Measurements from ENCODE around the gene ABHD1. TPM values are rescaled to one million over a fixed set of nuclear protein-coding genes. Genes with fewer than 3 reads are reported as not detected.

Gene ABHD1
- total RNA-seq, 1 experiment from 2014 or later: 0.46 TPM

- Histone ChIP-seq H3K36me3 (ENCODE audit: control insufficient read depth, insufficient read depth, low read length) (no peaks in the 10 kb centered on the region), H3K4me1 (ENCODE audit: control insufficient read depth, insufficient read depth, low read length) (no peaks in the 10 kb centered on the region), H3K9me3 (ENCODE audit: control insufficient read depth, insufficient read depth, low read depth, low read length) (no peaks in the 10 kb centered on the region), H3K4me3 (ENCODE audit: low read depth in 2 of 2, low read length in 2 of 2) (no peak overlapping the region), H3K27ac (ENCODE audit: low read length) (no peak overlapping the region), H3K27me3 (ENCODE audit: control insufficient read depth, insufficient read depth, low read length) (no peaks in the 10 kb centered on the region)
- intact Hi-C loops (cut with micrococcal nuclease; ENCODE audit: unreplicated experiment): no loop called here
- in situ Hi-C loops (cut with HindIII; ENCODE audit: low pct_unique_long_range_greater_than_20kb, low sequenced_read_pairs): no loop called here
- DNase-seq (ENCODE audit: low read depth, low spot score) (no peak), ATAC-seq (no peak)
- BruUV-seq (replicated peaks): no TSS peak
- CTCF ChIA-PET: no interaction called here
- TF ChIP-seq, protein P1, sequence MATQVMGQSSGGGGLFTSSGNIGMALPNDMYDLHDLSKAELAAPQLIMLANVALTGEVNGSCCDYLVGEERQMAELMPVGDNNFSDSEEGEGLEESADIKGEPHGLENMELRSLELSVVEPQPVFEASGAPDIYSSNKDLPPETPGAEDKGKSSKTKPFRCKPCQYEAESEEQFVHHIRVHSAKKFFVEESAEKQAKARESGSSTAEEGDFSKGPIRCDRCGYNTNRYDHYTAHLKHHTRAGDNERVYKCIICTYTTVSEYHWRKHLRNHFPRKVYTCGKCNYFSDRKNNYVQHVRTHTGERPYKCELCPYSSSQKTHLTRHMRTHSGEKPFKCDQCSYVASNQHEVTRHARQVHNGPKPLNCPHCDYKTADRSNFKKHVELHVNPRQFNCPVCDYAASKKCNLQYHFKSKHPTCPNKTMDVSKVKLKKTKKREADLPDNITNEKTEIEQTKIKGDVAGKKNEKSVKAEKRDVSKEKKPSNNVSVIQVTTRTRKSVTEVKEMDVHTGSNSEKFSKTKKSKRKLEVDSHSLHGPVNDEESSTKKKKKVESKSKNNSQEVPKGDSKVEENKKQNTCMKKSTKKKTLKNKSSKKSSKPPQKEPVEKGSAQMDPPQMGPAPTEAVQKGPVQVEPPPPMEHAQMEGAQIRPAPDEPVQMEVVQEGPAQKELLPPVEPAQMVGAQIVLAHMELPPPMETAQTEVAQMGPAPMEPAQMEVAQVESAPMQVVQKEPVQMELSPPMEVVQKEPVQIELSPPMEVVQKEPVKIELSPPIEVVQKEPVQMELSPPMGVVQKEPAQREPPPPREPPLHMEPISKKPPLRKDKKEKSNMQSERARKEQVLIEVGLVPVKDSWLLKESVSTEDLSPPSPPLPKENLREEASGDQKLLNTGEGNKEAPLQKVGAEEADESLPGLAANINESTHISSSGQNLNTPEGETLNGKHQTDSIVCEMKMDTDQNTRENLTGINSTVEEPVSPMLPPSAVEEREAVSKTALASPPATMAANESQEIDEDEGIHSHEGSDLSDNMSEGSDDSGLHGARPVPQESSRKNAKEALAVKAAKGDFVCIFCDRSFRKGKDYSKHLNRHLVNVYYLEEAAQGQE (IDR thresholded peaks at IDR 0.05; ENCODE audit: insufficient read depth in 1 of 2, low read depth in 2 of 2, low read length in 1 of 2): no peak
- TF ChIP-seq SIN3A (IDR thresholded peaks at IDR 0.05; ENCODE audit: borderline replicate concordance, insufficient read depth, low read depth, low read length) (no peak), TCF7L2 (IDR thresholded peaks at IDR 0.05; ENCODE audit: low read depth, low read length) (no peak), POLR2AphosphoS5 (IDR thresholded peaks at IDR 0.05; ENCODE audit: low read depth, low read length) (no peak), CTCF (IDR thresholded peaks at IDR 0.05) (no peak)
- POLR2A ChIA-PET: no interaction called here
Observed at GRCh38 chr2:27155069-27155520, 31.5 kb downstream of the ABHD1 start.

DNA sequence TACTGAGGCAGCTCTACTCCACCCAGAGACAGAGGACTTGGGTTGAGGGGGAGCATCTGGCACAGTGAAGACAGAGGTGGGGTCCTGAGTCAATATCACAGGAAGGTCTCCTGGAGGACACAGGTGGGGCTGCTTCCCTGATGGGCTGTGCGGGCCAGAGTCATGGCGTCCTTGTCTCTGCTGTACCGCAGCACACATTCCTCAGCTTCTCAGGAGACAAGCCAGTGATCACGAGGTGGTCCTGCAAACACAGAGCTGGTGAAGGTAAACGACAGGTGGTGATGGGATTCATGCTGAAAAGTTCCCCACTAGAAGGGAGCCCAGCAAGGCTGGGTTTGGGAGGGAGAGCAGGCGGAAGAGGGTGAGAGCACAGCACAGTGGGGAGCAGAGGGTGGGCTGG lies 34.9 kb downstream of the ABHD1 start:
- no peak overlapping the region for H3K4me3 ChIP-seq (ENCODE audit: low read depth in 2 of 2, low read length in 2 of 2)
- BruUV-seq (replicated peaks): no TSS peak
- no peak overlapping the region for H3K27ac ChIP-seq (ENCODE audit: low read length)
- in situ Hi-C loops (cut with HindIII; ENCODE audit: low pct_unique_long_range_greater_than_20kb, low sequenced_read_pairs): no loop called here
- H3K9me3 ChIP-seq (ENCODE audit: control insufficient read depth, insufficient read depth, low read depth, low read length): no peaks in the 10 kb centered on the region
- no peaks in the 10 kb centered on the region for H3K36me3 ChIP-seq (ENCODE audit: control insufficient read depth, insufficient read depth, low read length)
- TF ChIP-seq, protein P1 (IDR thresholded peaks at IDR 0.05; ENCODE audit: insufficient read depth in 1 of 2, low read depth in 2 of 2, low read length in 1 of 2): no peak
- TF ChIP-seq SIN3A (IDR thresholded peaks at IDR 0.05; ENCODE audit: borderline replicate concordance, insufficient read depth, low read depth, low read length) (no peak), TCF7L2 (IDR thresholded peaks at IDR 0.05; ENCODE audit: low read depth, low read length) (no peak), CTCF (IDR thresholded peaks at IDR 0.05) (no peak), POLR2AphosphoS5 (IDR thresholded peaks at IDR 0.05; ENCODE audit: low read depth, low read length) (no peak)
- H3K4me1 ChIP-seq (ENCODE audit: control insufficient read depth, insufficient read depth, low read length): no peaks in the 10 kb centered on the region
- H3K27me3 ChIP-seq (ENCODE audit: control insufficient read depth, insufficient read depth, low read length): no peaks in the 10 kb centered on the region
- POLR2A ChIA-PET: interaction anchor here (0.6 to 0.7 kb wide), 2 partner anchors 71 to 201 kb away, joined by 4 to 11 read pairs; no protein-coding TSS in a partner anchor
- intact Hi-C loops (cut with micrococcal nuclease; ENCODE audit: unreplicated experiment): no loop called here
- DNase-seq (ENCODE audit: low read depth, low spot score): no peak
- ATAC-seq: no peak
- CTCF ChIA-PET: interaction anchor here (0.7 to 1.0 kb wide), 2 partner anchors 14 to 16 kb away, joined by 3 read pairs; no protein-coding TSS in a partner anchor
